CD4-positive, alpha-beta memory T cell (primary cell): ENCODE measurements around the gene ST8SIA1. TPM values are rescaled to one million over a fixed set of nuclear protein-coding genes. Genes with fewer than 3 reads are reported as not detected.

Experiments used
- CTCF ChIA-PET: fragments of 350-600 bp; sonication (Branson Sonifier 250); formaldehyde crosslinking; loops from one replicate; lab custom pipeline; 2021; ENCODE audit warnings: inconsistent platforms; ENCODE audit not compliant: partially characterized antibody; lab: Charles Lee
- POLR2A ChIA-PET: fragments of 350-600 bp; sonication (Branson Sonifier 250); formaldehyde crosslinking; loops from one replicate; lab custom pipeline; 2021; ENCODE audit not compliant: partially characterized antibody; lab: Charles Lee
- DNase-seq, 5 donors: peaks; one replicate each; pipeline versions ENCODE4 v3.0.0 to v3.0.0-alpha.2; 2020 to 2022; ENCODE audit warnings: mixed read lengths in 1 of 5
- H3K27ac ChIP-seq: one replicate; pipeline ENCODE4 v1.7.0; 2013; ENCODE audit warnings: low read depth, low read length
- H3K27me3 ChIP-seq: 2 replicates; pipeline ENCODE4 v1.7.0; 2013; ENCODE audit warnings: mild to moderate bottlenecking, low read length, moderate library complexity; ENCODE audit not compliant: insufficient read depth
- H3K36me3 ChIP-seq: 2 replicates; pipeline ENCODE4 v1.7.0; 2013; ENCODE audit warnings: mild to moderate bottlenecking, low read length, moderate library complexity; ENCODE audit not compliant: insufficient read depth
- H3K4me1 ChIP-seq: 2 replicates; pipeline ENCODE4 v1.7.0; 2013; ENCODE audit warnings: mild to moderate bottlenecking, low read length, moderate library complexity; ENCODE audit not compliant: insufficient read depth
- H3K4me3 ChIP-seq, 2 donors: one replicate each; pipeline ENCODE4 v1.7.0; 2013; ENCODE audit warnings: low read length in 2 of 2, mild to moderate bottlenecking in 1 of 2
- H3K9me3 ChIP-seq, 2 donors: one replicate each; pipeline ENCODE4 v1.7.0; 2013; ENCODE audit warnings: low read length in 2 of 2, control low read depth in 1 of 2; ENCODE audit not compliant: control insufficient read depth in 1 of 2
- H3K27ac Mint-ChIP-seq, 7 donors: one replicate each; pipeline ENCODE4 v1.8.0; 2020 to 2021; ENCODE audit warnings: mixed read lengths in 7 of 7, mild to moderate bottlenecking in 6 of 7, inconsistent platforms in 3 of 7, moderate library complexity in 3 of 7
- H3K27me3 Mint-ChIP-seq, 2 donors: one replicate each; pipeline ENCODE4 v1.8.0; 2020 to 2021; ENCODE audit warnings: mixed read lengths in 2 of 2
- H3K36me3 Mint-ChIP-seq, 2 donors: one replicate each; pipeline ENCODE4 v1.8.0; 2020 to 2021; ENCODE audit warnings: mixed read lengths in 2 of 2, inconsistent platforms in 1 of 2, mild to moderate bottlenecking in 1 of 2
- H3K4me1 Mint-ChIP-seq, 4 donors: one replicate each; pipeline ENCODE4 v1.8.0; 2020 to 2021; ENCODE audit warnings: mixed read lengths in 4 of 4, mild to moderate bottlenecking in 1 of 4
- H3K4me3 Mint-ChIP-seq, 8 donors: one replicate each; pipeline ENCODE4 v1.8.0; 2020 to 2021; ENCODE audit warnings: mixed read lengths in 8 of 8, mild to moderate bottlenecking in 7 of 8, moderate library complexity in 6 of 8, inconsistent platforms in 3 of 8
- H3K9me3 Mint-ChIP-seq, 8 donors: one replicate each; pipeline ENCODE4 v1.8.0; 2020 to 2021; ENCODE audit warnings: mixed read lengths in 8 of 8, mild to moderate bottlenecking in 5 of 8, inconsistent platforms in 3 of 8, moderate library complexity in 1 of 8
- intact Hi-C: fragments of 100-400 bp; cut with micrococcal nuclease; formaldehyde crosslinking; loops from one replicate; pipeline ENCODE4 v1.15.1; 2023
- polyA plus RNA-seq, 2 donors: library from polyadenylated mRNA; unstranded; fragments of 300-500 nt; fragmentation: Illumina TruSeq; gene quantifications; one replicate each; pipeline ENCODE4 v1.2.3, GENCODE V29; 2021
- total RNA-seq, 2 experiments: library from RNA; stranded (reverse); gene quantifications; one replicate each; pipeline ENCODE4 v1.2.3, GENCODE V29; 2021

The ST8SIA1 gene
- total and polyA plus RNA-seq, 4 experiments from 2014 or later = 3.8 to 53.6 (median 29.6) TPM

GRCh38 chr12:22366181-22366580 is 31.7 kb upstream of the ST8SIA1 start:
- Mint-ChIP-seq H3K4me1 (no peaks in the 10 kb centered on the region), H3K27ac (no peak overlapping the region), H3K4me3 (no peak overlapping the region), H3K9me3 (peaks cover 0 to 24% (median 16%) of the 10 kb centered on the region in 8 donors), H3K36me3 (peaks cover 3 to 4% of the 10 kb centered on the region in 2 donors), H3K27me3 (no peaks in the 10 kb centered on the region)
- Histone ChIP-seq H3K4me3 (no peak overlapping the region), H3K27me3 (no peaks in the 10 kb centered on the region), H3K4me1 (no peaks in the 10 kb centered on the region), H3K36me3 (no peaks in the 10 kb centered on the region), H3K9me3 (no peaks in the 10 kb centered on the region), H3K27ac (no peak overlapping the region)
- DNase-seq = no peak
- intact Hi-C loops = no loop called here
- ChIA-PET POLR2A (no interaction called here), CTCF (interaction anchor here (1.3 kb wide), 1 partner anchor 11 kb away, joined by 4 read pairs; no protein-coding TSS in a partner anchor)

- Histone ChIP-seq H3K4me1 (no peaks in the 10 kb centered on the region), H3K27me3 (no peaks in the 10 kb centered on the region), H3K27ac (no peak overlapping the region), H3K36me3 (no peaks in the 10 kb centered on the region), H3K9me3 (no peaks in the 10 kb centered on the region), H3K4me3 (no peak overlapping the region)
- H3K27me3 Mint-ChIP-seq = no peaks in the 10 kb centered on the region
- H3K4me1 Mint-ChIP-seq = no peaks in the 10 kb centered on the region
- H3K36me3 Mint-ChIP-seq = no peaks in the 10 kb centered on the region
- H3K4me3 Mint-ChIP-seq = no peak overlapping the region
- DNase-seq = no peak
- intact Hi-C loops = loop anchor here (1.0 kb wide), 1 partner anchor 256 kb away; no protein-coding TSS in a partner anchor
- ChIA-PET CTCF (interaction anchor here (1.1 to 1.4 kb wide), 2 partner anchors 26 to 82 kb away, joined by 3 read pairs; no protein-coding TSS in a partner anchor), POLR2A (interaction anchor here (1.2 kb wide), 1 partner anchor 26 kb away, joined by 3 read pairs; no protein-coding TSS in a partner anchor)
- no peak overlapping the region for H3K27ac Mint-ChIP-seq
- H3K9me3 Mint-ChIP-seq = peaks cover 0 to 3% (median 0%) of the 10 kb centered on the region in 8 donors
These were observed 27.3 kb upstream of the ST8SIA1 start for GRCh38 chr12:22361785-22362184.

GRCh38 chr12:22360774-22361173 is 26.3 kb upstream of the ST8SIA1 start:
- DNase-seq = no peak
- intact Hi-C loops = no loop called here

GRCh38 chr12:22357531-22357930 is 23.0 kb upstream of the ST8SIA1 start:
- Mint-ChIP-seq H3K4me1 (no peaks in the 10 kb centered on the region), H3K27me3 (no peaks in the 10 kb centered on the region), H3K4me3 (no peak overlapping the region), H3K36me3 (no peaks in the 10 kb centered on the region), H3K9me3 (no peaks in the 10 kb centered on the region), H3K27ac (no peak overlapping the region)
- no peaks in the 10 kb centered on the region for H3K4me1 ChIP-seq
- H3K9me3 ChIP-seq = no peaks in the 10 kb centered on the region
- CTCF ChIA-PET = no interaction called here
- H3K27me3 ChIP-seq = no peaks in the 10 kb centered on the region
- H3K36me3 ChIP-seq = no peaks in the 10 kb centered on the region
- H3K27ac ChIP-seq = no peak overlapping the region
- POLR2A ChIA-PET = interaction anchor here (0.6 kb wide), 1 partner anchor 905 kb away, joined by 3 read pairs; no protein-coding TSS in a partner anchor
- DNase-seq = no peak
- no peak overlapping the region for H3K4me3 ChIP-seq
- intact Hi-C loops = loop anchor here (5.0 kb wide), 1 partner anchor 40 kb away; no protein-coding TSS in a partner anchor

More at GRCh38 chr12:22360774-22361173, 26.3 kb upstream of the ST8SIA1 start:
- CTCF ChIA-PET = interaction anchor here (1.2 to 1.4 kb wide), 2 partner anchors 83 to 242 kb away, joined by 3 to 4 read pairs; no protein-coding TSS in a partner anchor
- no peaks in the 10 kb centered on the region for H3K27me3 ChIP-seq
- H3K4me3 ChIP-seq = no peak overlapping the region
- H3K27ac ChIP-seq = no peak overlapping the region
- Mint-ChIP-seq H3K4me1 (no peaks in the 10 kb centered on the region), H3K27me3 (no peaks in the 10 kb centered on the region), H3K27ac (no peak overlapping the region), H3K4me3 (no peak overlapping the region), H3K36me3 (no peaks in the 10 kb centered on the region), H3K9me3 (no peaks in the 10 kb centered on the region)
- POLR2A ChIA-PET = no interaction called here
- H3K9me3 ChIP-seq = no peaks in the 10 kb centered on the region
- H3K4me1 ChIP-seq = no peaks in the 10 kb centered on the region
- H3K36me3 ChIP-seq = no peaks in the 10 kb centered on the region

GRCh38 chr12:22356231-22356630 is 21.7 kb upstream of the ST8SIA1 start:
- Histone ChIP-seq H3K36me3 (no peaks in the 10 kb centered on the region), H3K9me3 (no peaks in the 10 kb centered on the region), H3K4me3 (no peak overlapping the region), H3K4me1 (no peaks in the 10 kb centered on the region), H3K27ac (no peak overlapping the region), H3K27me3 (no peaks in the 10 kb centered on the region)
- H3K36me3 Mint-ChIP-seq = no peaks in the 10 kb centered on the region
- no peak overlapping the region for H3K4me3 Mint-ChIP-seq
- H3K4me1 Mint-ChIP-seq = no peaks in the 10 kb centered on the region
- no peaks in the 10 kb centered on the region for H3K27me3 Mint-ChIP-seq
- H3K27ac Mint-ChIP-seq = no peak overlapping the region
- POLR2A ChIA-PET = interaction anchor here (1.0 kb wide), 1 partner anchor 21 kb away, joined by 3 read pairs; no protein-coding TSS in a partner anchor
- DNase-seq = no peak
- CTCF ChIA-PET = interaction anchor here (0.7 kb wide), 1 partner anchor 21 kb away, joined by 4 read pairs; no protein-coding TSS in a partner anchor
- no peaks in the 10 kb centered on the region for H3K9me3 Mint-ChIP-seq
- intact Hi-C loops = loop anchor here (5.0 kb wide), 1 partner anchor 41 kb away; no protein-coding TSS in a partner anchor

GRCh38 chr12:22355011-22355580 is 20.6 kb upstream of the ST8SIA1 start:
- H3K27me3 Mint-ChIP-seq = no peaks in the 10 kb centered on the region
- ChIA-PET POLR2A (interaction anchor here (0.8 kb wide), 1 partner anchor 17 kb away, joined by 5 read pairs; no protein-coding TSS in a partner anchor), CTCF (interaction anchor here (1.2 kb wide), 1 partner anchor 11 kb away, joined by 4 read pairs; no protein-coding TSS in a partner anchor)
- Histone ChIP-seq H3K27me3 (no peaks in the 10 kb centered on the region), H3K4me3 (no peak overlapping the region), H3K36me3 (no peaks in the 10 kb centered on the region), H3K4me1 (no peaks in the 10 kb centered on the region), H3K27ac (no peak overlapping the region), H3K9me3 (no peaks in the 10 kb centered on the region)
- H3K4me3 Mint-ChIP-seq = no peak overlapping the region
- DNase-seq = no peak
- H3K36me3 Mint-ChIP-seq = no peaks in the 10 kb centered on the region
- H3K4me1 Mint-ChIP-seq = no peaks in the 10 kb centered on the region
- no peaks in the 10 kb centered on the region for H3K9me3 Mint-ChIP-seq
- H3K27ac Mint-ChIP-seq = no peak overlapping the region
- intact Hi-C loops = loop anchor here (5.0 kb wide), 1 partner anchor 42 kb away; no protein-coding TSS in a partner anchor

- Mint-ChIP-seq H3K4me3 (no peak overlapping the region), H3K4me1 (no peaks in the 10 kb centered on the region), H3K27ac (no peak overlapping the region), H3K36me3 (no peaks in the 10 kb centered on the region), H3K27me3 (no peaks in the 10 kb centered on the region), H3K9me3 (peaks cover 0 to 1% (median 0%) of the 10 kb centered on the region in 8 donors)
- H3K4me3 ChIP-seq = no peak overlapping the region
- no peaks in the 10 kb centered on the region for H3K9me3 ChIP-seq
- H3K36me3 ChIP-seq = no peaks in the 10 kb centered on the region
- intact Hi-C loops = no loop called here
- H3K4me1 ChIP-seq = no peaks in the 10 kb centered on the region
- ChIA-PET POLR2A (no interaction called here), CTCF (interaction anchor here (0.6 kb wide), 1 partner anchor 106 kb away, joined by 3 read pairs; no protein-coding TSS in a partner anchor)
- no peak overlapping the region for H3K27ac ChIP-seq
- DNase-seq = no peak
- H3K27me3 ChIP-seq = no peaks in the 10 kb centered on the region
These were observed 19.3 kb upstream of the ST8SIA1 start for GRCh38 chr12:22353615-22354325.
